Kidney (tissue), 14 donors: Measurements from ENCODE around the gene FAT2. TPM values are rescaled to one million over a fixed set of nuclear protein-coding genes. Genes with fewer than 3 reads are reported as not detected.

Experiments
- DNase-seq, 5 donors: peaks; one replicate each; pipeline ENCODE4 v3.0.0-alpha.2; 2013 to 2020
- FAIRE-seq: peaks from 2 replicates; lab custom pipeline; 2012; peaks lifted over from hg19 to GRCh38; lab: Jason Lieb, UNC
- H3K27ac ChIP-seq, 2 donors: one replicate each; pipeline ENCODE4 v1.7.0; 2013; ENCODE audit warnings: low read depth in 2 of 2, low read length in 2 of 2, inconsistent platforms in 1 of 2
- H3K27me3 ChIP-seq: one replicate; pipeline ENCODE4 v1.7.1; 2013; ENCODE audit warnings: low read length, inconsistent platforms; ENCODE audit not compliant: control insufficient read depth, insufficient read depth
- H3K36me3 ChIP-seq, 3 donors: one replicate each; pipeline versions ENCODE4 v1.7.0 to v1.7.1; 2013; ENCODE audit warnings: low read length in 3 of 3, control low read depth in 1 of 3, inconsistent platforms in 1 of 3; ENCODE audit not compliant: insufficient read depth in 3 of 3, control insufficient read depth in 2 of 3
- H3K4me1 ChIP-seq, 3 donors: one replicate each; pipeline versions ENCODE4 v1.7.0 to v1.7.1; 2013; ENCODE audit warnings: low read length in 3 of 3, inconsistent platforms in 1 of 3, low read depth in 1 of 3; ENCODE audit not compliant: control insufficient read depth in 2 of 3, insufficient read depth in 2 of 3
- H3K4me3 ChIP-seq, 3 donors: one replicate each; pipeline versions ENCODE4 v1.7.0 to v1.8.1; 2013; ENCODE audit warnings: low read length in 3 of 3, control low read depth in 1 of 3, inconsistent platforms in 1 of 3
- H3K9ac ChIP-seq, 3 donors: one replicate each; pipeline versions ENCODE4 v1.7.0 to v1.7.1; 2013; ENCODE audit warnings: low read length in 3 of 3, control low read depth in 1 of 3, inconsistent platforms in 1 of 3
- H3K9me3 ChIP-seq, 3 donors: one replicate each; pipeline versions ENCODE4 v1.7.0 to v1.7.1; 2013; ENCODE audit warnings: low read length in 3 of 3, control low read depth in 1 of 3, inconsistent platforms in 1 of 3; ENCODE audit not compliant: control insufficient read depth in 2 of 3, insufficient read depth in 1 of 3
- CTCF ChIP-seq: IDR thresholded peaks from 3 replicates; pipeline ENCODE4 v1.5.1; 2012; ENCODE audit warnings: mild to moderate bottlenecking, moderate library complexity, borderline replicate concordance; ENCODE audit not compliant: insufficient read depth; ENCODE audit errors: extremely low read depth
- intact Hi-C: fragments of 100-400 bp; cut with DNase I; formaldehyde crosslinking; loops from one replicate; pipeline ENCODE4 v1.11.1; 2022
- polyA plus RNA-seq: library from polyadenylated mRNA; stranded (reverse); fragments of 350-450 nt; fragmentation: Illumina TruSeq; extraction: RNeasy Lipid Tissue Mini Kit (QIAGEN cat#74804); gene quantifications from one replicate; pipeline ENCODE4 v1.2.3, GENCODE V29; 2014; ENCODE audit warnings: low read depth, low replicate concordance; ENCODE audit not compliant: insufficient read depth
- total RNA-seq: library from RNA; stranded (reverse); fragmentation: NEBNext Ultra II Directional; extraction: Animal tissue kit (Norgen Biotek cat#: 25700); gene quantifications from one replicate; pipeline ENCODE4 v1.2.1, GENCODE V29; 2021
- donor health status: control.
- donor health status: control.
- donor health status: control.
- donor health status: control.
- donor health status: control.
- donor health status: DM: yes; HTN: yes; CAD: no.
- donor health status: Normal renal cell carcinoma (clear cell type).

FAT2 gene
- total and polyA plus RNA-seq, 2 donors from 2014 or later: 0.13 to 0.37 TPM

- intact Hi-C loops: no loop called here
- DNase-seq: no peak
- Histone ChIP-seq H3K9ac (no peak overlapping the region), H3K36me3 (no peaks in the 10 kb centered on the region), H3K4me3 (no peak overlapping the region), H3K27me3 (no peaks in the 10 kb centered on the region), H3K4me1 (no peaks in the 10 kb centered on the region), H3K9me3 (no peaks in the 10 kb centered on the region), H3K27ac (no peak overlapping the region)
- TF ChIP-seq CTCF: no peak
- no peak for FAIRE-seq
These were observed 33.7 kb downstream of the FAT2 start for GRCh38 chr5:151557466-151557865.

GRCh38 chr5:151556806-151557205 is 34.3 kb downstream of the FAT2 start:
- TF ChIP-seq CTCF: no peak
- no peak overlapping the region for H3K9ac ChIP-seq
- no peaks in the 10 kb centered on the region for H3K9me3 ChIP-seq
- FAIRE-seq: no peak
- H3K4me3 ChIP-seq: no peak overlapping the region
- H3K27me3 ChIP-seq: no peaks in the 10 kb centered on the region
- intact Hi-C loops: no loop called here
- DNase-seq: no peak
- H3K36me3 ChIP-seq: no peaks in the 10 kb centered on the region
- H3K27ac ChIP-seq: no peak overlapping the region
- no peaks in the 10 kb centered on the region for H3K4me1 ChIP-seq

GRCh38 chr5:151555760-151556576 is 35.2 kb downstream of the FAT2 start:
- FAIRE-seq: no peak
- Histone ChIP-seq H3K27me3 (no peaks in the 10 kb centered on the region), H3K27ac (no peak overlapping the region), H3K9ac (no peak overlapping the region), H3K9me3 (no peaks in the 10 kb centered on the region), H3K36me3 (no peaks in the 10 kb centered on the region), H3K4me3 (no peak overlapping the region), H3K4me1 (no peaks in the 10 kb centered on the region)
- no peak for DNase-seq
- intact Hi-C loops: no loop called here
- TF ChIP-seq CTCF: no peak
